Measurements from ENCODE around the gene TMEM123.
A peak's percentile ranks its signal among the peaks of the same experiment; 100 is the strongest.

Gene TMEM123, protein sequence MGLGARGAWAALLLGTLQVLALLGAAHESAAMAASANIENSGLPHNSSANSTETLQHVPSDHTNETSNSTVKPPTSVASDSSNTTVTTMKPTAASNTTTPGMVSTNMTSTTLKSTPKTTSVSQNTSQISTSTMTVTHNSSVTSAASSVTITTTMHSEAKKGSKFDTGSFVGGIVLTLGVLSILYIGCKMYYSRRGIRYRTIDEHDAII

DNA sequence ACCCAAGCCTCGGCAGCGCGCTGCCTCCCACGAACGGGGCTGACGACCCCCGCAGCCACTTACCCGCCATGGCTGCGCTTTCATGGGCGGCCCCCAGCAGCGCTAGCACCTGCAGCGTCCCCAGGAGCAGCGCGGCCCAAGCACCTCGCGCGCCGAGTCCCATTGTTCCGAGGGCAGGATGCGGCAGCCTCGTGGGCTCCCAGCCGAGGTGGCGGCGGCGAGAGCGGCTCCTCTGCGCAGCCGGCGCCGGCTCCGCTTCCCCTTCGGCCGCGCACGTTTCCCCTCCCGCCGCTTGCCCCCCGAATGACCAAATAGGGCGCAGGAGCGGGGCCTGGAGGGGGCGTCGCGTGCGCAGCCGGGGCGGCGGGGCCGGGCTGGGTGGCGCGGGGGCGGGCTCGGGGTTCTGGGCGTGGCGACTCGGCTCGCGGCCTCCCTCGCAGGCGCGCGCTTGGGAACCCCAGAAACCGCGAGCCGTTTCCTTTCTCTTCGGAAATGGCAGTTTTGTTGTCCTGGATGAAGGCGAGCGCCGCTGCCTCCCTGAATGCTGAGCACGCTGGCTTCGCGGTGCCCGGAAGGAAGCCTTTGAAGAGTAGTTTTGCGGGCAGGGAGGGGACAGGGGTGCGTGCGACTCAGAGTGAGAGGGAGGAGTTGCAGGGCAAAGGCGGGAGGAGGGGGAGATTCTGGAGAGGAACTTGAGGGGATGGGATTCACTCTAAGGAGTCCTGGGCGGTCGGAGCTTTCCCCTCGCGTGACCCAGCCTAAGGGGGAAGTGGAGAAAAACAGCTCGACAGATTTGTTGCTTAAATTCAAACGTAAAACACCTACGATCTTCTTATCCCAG, at the start of gene TMEM123:
Gene TMEM123, minus strand, starts transcription at position 305 of the 841 bp plus-strand sequence. Its CDS starts 142 bp downstream, at position 163.
- H3K27ac Mint-ChIP-seq = peak within 1 kb of the TSS; percentile 95
- H3K9me3 Mint-ChIP-seq (ENCODE audit: low read depth) = no peaks in the 10 kb centered on the region
- no peaks in the 10 kb centered on the region for H3K27me3 Mint-ChIP-seq

GRCh38 chr11:102500829-102501228, 48.3 kb upstream of the TMEM123 start:
- Mint-ChIP-seq H3K27me3 (peaks cover 1% of the 10 kb centered on the region), H3K4me3 (no peak overlapping the region), H3K36me3 (no peaks in the 10 kb centered on the region), H3K9me3 (ENCODE audit: low read depth) (no peaks in the 10 kb centered on the region), H3K27ac (no peak overlapping the region), H3K4me1 (ENCODE audit: low read depth) (no peaks in the 10 kb centered on the region)

More for the DNA sequence above, at the start of gene TMEM123:
- peaks cover 10% of the 10 kb centered on the region for H3K36me3 Mint-ChIP-seq
- peaks cover 70% of the 10 kb centered on the region for H3K4me1 Mint-ChIP-seq (ENCODE audit: low read depth)
- H3K4me3 Mint-ChIP-seq = peak within 1 kb of the TSS; percentile 88

- Mint-ChIP-seq H3K27ac (no peak overlapping the region), H3K36me3 (no peaks in the 10 kb centered on the region), H3K4me1 (ENCODE audit: low read depth) (peaks cover 4% of the 10 kb centered on the region), H3K27me3 (peaks cover 1% of the 10 kb centered on the region), H3K4me3 (no peak overlapping the region), H3K9me3 (ENCODE audit: low read depth) (no peaks in the 10 kb centered on the region)
Observed at GRCh38 chr11:102499931-102500330, 47.4 kb upstream of the TMEM123 start.

DNA sequence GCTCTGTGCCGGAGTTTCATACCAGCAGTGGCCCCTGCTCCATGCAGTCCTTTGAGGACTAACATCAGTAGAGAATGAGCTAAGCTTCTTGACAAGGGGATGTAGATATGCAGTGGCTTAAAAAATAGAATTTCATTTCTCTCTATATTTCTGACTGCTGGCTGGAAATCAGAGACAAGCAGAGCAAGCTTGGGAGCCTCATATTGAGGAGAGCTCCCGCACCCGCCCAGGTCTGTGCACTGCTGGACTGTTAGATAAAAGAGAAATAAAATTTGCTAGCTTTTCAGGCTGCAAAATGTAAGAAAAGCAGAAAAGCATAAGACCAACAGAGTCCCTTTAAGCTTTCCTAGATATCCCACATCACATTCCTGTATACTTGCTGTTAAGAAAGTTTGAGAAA, 46.6 kb upstream of the TMEM123 start:
- Mint-ChIP-seq H3K9me3 (ENCODE audit: low read depth) (no peaks in the 10 kb centered on the region), H3K27me3 (peaks cover 1% of the 10 kb centered on the region), H3K36me3 (no peaks in the 10 kb centered on the region), H3K4me1 (ENCODE audit: low read depth) (peaks cover 6% of the 10 kb centered on the region), H3K4me3 (no peak overlapping the region), H3K27ac (no peak overlapping the region)

DNA sequence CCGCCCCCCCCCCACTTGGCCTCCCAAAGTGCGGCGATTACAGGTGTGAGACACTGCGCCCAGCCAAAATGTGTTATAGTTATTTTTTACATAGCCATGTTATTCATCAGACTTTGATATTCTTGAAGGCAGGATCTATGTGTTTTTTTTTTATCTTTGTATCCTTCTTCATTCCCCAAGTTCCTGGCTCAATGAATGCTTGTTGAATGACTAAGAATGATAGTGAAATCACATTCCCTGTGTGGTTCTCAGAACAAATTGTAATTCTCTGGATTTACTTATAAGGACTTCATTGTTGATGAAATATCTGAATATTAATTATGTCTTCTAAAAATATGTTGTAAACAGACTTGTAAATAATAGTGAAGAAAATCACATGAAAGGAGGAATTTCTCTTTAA, 44.5 kb upstream of the TMEM123 start:
- Mint-ChIP-seq H3K4me3 (no peak overlapping the region), H3K4me1 (ENCODE audit: low read depth) (peaks cover 10% of the 10 kb centered on the region), H3K36me3 (no peaks in the 10 kb centered on the region), H3K9me3 (ENCODE audit: low read depth) (no peaks in the 10 kb centered on the region), H3K27me3 (peaks cover 1% of the 10 kb centered on the region), H3K27ac (no peak overlapping the region)

DNA sequence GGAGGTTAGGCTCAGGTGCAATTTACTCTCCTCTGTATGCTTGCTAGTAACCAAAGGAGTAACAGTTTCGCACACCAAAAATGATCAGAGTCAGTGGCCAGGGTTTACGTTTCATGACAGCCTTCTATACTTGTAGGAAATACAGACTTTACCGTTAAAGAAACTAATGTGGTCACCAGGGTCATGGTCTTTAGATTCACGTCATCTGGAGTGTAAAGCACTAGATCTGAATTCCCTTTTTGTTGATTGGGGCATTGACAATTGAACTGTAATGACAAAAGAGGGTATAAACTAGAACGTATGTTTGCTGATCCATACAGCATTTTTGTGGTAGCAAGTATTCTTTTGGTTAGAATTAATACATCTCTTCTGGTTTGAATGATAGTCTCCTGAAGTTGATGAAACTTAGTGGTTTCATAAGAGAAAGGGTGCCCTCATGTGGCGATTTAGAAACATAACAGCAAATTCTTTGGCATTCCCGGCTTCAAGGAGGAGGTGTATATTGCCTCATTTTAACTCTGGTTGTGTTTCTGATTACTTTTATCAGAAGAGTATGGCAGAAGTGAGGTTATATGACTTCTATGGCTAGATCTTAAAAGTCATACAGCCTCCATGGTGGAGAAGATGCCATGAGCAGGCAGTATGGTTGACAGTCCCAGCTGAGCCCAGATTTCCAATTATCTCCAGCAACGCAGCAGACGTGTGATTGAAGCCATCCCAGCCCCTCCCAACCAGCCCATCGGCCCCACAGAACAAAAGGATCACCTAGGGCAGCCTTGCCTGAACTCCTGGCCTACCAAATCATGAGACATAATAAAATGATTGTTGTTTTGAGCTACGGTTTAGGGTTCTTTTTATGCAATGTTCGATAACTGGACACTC, 42.8 kb upstream of the TMEM123 start:
- Mint-ChIP-seq H3K27ac (no peak overlapping the region), H3K4me1 (ENCODE audit: low read depth) (peaks cover 12% of the 10 kb centered on the region), H3K4me3 (no peak overlapping the region), H3K36me3 (no peaks in the 10 kb centered on the region), H3K9me3 (ENCODE audit: low read depth) (no peaks in the 10 kb centered on the region), H3K27me3 (peaks cover 1% of the 10 kb centered on the region)

- H3K27ac Mint-ChIP-seq = no peak overlapping the region
- H3K4me1 Mint-ChIP-seq (ENCODE audit: low read depth) = peaks cover 19% of the 10 kb centered on the region
- no peaks in the 10 kb centered on the region for H3K36me3 Mint-ChIP-seq
- no peaks in the 10 kb centered on the region for H3K27me3 Mint-ChIP-seq
- no peaks in the 10 kb centered on the region for H3K9me3 Mint-ChIP-seq (ENCODE audit: low read depth)
- H3K4me3 Mint-ChIP-seq = no peak overlapping the region
Observed at GRCh38 chr11:102494216-102494615, 41.7 kb upstream of the TMEM123 start.

GRCh38 chr11:102493524-102493923, 41.0 kb upstream of the TMEM123 start:
- Mint-ChIP-seq H3K27ac (no peak overlapping the region), H3K4me3 (no peak overlapping the region), H3K36me3 (no peaks in the 10 kb centered on the region), H3K9me3 (ENCODE audit: low read depth) (no peaks in the 10 kb centered on the region), H3K27me3 (no peaks in the 10 kb centered on the region), H3K4me1 (ENCODE audit: low read depth) (peaks cover 21% of the 10 kb centered on the region)

- Mint-ChIP-seq H3K9me3 (ENCODE audit: low read depth) (no peaks in the 10 kb centered on the region), H3K4me3 (no peak overlapping the region), H3K4me1 (ENCODE audit: low read depth) (peaks cover 32% of the 10 kb centered on the region), H3K36me3 (no peaks in the 10 kb centered on the region), H3K27ac (no peak overlapping the region), H3K27me3 (no peaks in the 10 kb centered on the region)
Observed at GRCh38 chr11:102491969-102492368, 39.4 kb upstream of the TMEM123 start.

GRCh38 chr11:102489186-102490145, 36.9 kb upstream of the TMEM123 start:
- Mint-ChIP-seq H3K36me3 (no peaks in the 10 kb centered on the region), H3K4me1 (ENCODE audit: low read depth) (peaks cover 30% of the 10 kb centered on the region), H3K27me3 (no peaks in the 10 kb centered on the region), H3K9me3 (ENCODE audit: low read depth) (no peaks in the 10 kb centered on the region), H3K4me3 (no peak overlapping the region), H3K27ac (peak overlapping the region; percentile 34)

- Mint-ChIP-seq H3K36me3 (no peaks in the 10 kb centered on the region), H3K27me3 (no peaks in the 10 kb centered on the region), H3K4me3 (no peak overlapping the region), H3K9me3 (ENCODE audit: low read depth) (no peaks in the 10 kb centered on the region), H3K27ac (no peak overlapping the region), H3K4me1 (ENCODE audit: low read depth) (peaks cover 30% of the 10 kb centered on the region)
Observed at GRCh38 chr11:102488208-102488607, 35.6 kb upstream of the TMEM123 start.

DNA sequence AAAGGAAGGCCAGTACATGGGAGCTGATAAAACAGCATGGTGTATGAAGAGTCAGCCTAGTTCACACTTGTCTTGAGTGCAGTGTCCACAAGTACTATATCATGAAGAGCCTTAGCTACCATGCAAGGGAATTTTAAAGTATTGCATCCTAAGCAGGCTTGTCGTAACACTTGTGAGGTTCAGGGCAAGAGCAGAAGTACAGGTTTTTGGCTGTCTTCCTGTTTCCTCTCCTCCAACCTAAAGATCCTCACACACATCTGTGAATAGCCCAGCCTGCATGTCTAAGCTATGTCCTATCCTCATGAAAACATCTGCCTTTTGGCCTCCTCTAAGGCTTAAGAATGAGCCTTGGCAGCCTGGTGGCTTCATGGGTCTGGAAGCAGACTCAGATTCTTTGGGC, 34.6 kb upstream of the TMEM123 start:
- Mint-ChIP-seq H3K27me3 (no peaks in the 10 kb centered on the region), H3K4me3 (no peak overlapping the region), H3K4me1 (ENCODE audit: low read depth) (peaks cover 27% of the 10 kb centered on the region), H3K36me3 (no peaks in the 10 kb centered on the region), H3K27ac (no peak overlapping the region), H3K9me3 (ENCODE audit: low read depth) (no peaks in the 10 kb centered on the region)

DNA sequence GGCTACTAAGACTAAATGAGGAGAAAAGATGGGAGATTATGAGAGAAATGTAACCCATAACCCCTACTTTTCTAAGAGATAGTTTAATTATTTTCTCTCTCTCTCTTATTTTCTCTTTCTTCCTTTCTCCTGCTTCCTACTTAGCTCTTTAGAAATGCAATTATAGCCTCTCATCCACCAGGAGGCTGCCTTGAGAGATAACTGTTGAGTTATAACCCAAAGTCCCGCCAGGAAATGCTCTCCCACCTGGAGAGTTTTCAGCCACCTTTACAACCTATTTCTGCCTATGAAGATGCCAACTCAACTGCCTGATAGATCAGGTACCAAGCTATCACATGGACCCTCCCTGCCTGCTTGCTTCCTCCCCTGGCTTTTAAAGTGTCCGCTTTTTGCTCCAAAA, 34.0 kb upstream of the TMEM123 start:
- peaks cover 25% of the 10 kb centered on the region for H3K4me1 Mint-ChIP-seq (ENCODE audit: low read depth)
- H3K9me3 Mint-ChIP-seq (ENCODE audit: low read depth) = no peaks in the 10 kb centered on the region
- no peaks in the 10 kb centered on the region for H3K36me3 Mint-ChIP-seq
- H3K27me3 Mint-ChIP-seq = no peaks in the 10 kb centered on the region
- H3K27ac Mint-ChIP-seq = no peak overlapping the region
- no peak overlapping the region for H3K4me3 Mint-ChIP-seq

- Mint-ChIP-seq H3K4me3 (no peak overlapping the region), H3K36me3 (no peaks in the 10 kb centered on the region), H3K4me1 (ENCODE audit: low read depth) (peaks cover 24% of the 10 kb centered on the region), H3K9me3 (ENCODE audit: low read depth) (no peaks in the 10 kb centered on the region), H3K27ac (no peak overlapping the region), H3K27me3 (no peaks in the 10 kb centered on the region)
Observed at GRCh38 chr11:102485095-102485722, 32.6 kb upstream of the TMEM123 start.

Data from activated naive CD8-positive, alpha-beta T cell (primary cell).